ENCODE data around the gene KRTAP10-8.
"Not testable (repeated sequence)": the region's sequence is repeated elsewhere in the genome, so short reads cannot be mapped to it uniquely, and the experiment has no call there.

The KRTAP10-8 gene

GRCh38 chr21:44612029-44612486, at the start of gene KRTAP10-8:
KRTAP10-8 (plus strand) TSS chr21:44612079; CDS start chr21:44612101, 22 bp downstream.
- no peak for DNase-seq

- no peak for DNase-seq
These were observed 47.8 kb upstream of the KRTAP10-8 start for GRCh38 chr21:44564099-44564498.

GRCh38 chr21:44564886-44565598, 46.8 kb upstream of the KRTAP10-8 start:
- DNase-seq = no peak

GRCh38 chr21:44566403-44566802, 45.5 kb upstream of the KRTAP10-8 start:
- no peak for DNase-seq

GRCh38 chr21:44567481-44568171, 44.3 kb upstream of the KRTAP10-8 start:
- DNase-seq = no peak

- no peak for DNase-seq
These were observed 43.6 kb upstream of the KRTAP10-8 start for GRCh38 chr21:44568261-44568660.

- no peak for DNase-seq
These were observed 43.0 kb upstream of the KRTAP10-8 start for GRCh38 chr21:44568667-44569556.

GRCh38 chr21:44569861-44570517, 41.9 kb upstream of the KRTAP10-8 start:
- DNase-seq = no peak

GRCh38 chr21:44571296-44571695, 40.6 kb upstream of the KRTAP10-8 start:
- DNase-seq = no peak

GRCh38 chr21:44571844-44572782, 39.8 kb upstream of the KRTAP10-8 start:
- no peak for DNase-seq

GRCh38 chr21:44572959-44573583, 38.8 kb upstream of the KRTAP10-8 start:
- no peak for DNase-seq

- not testable (repeated sequence) for DNase-seq
These were observed 38.0 kb upstream of the KRTAP10-8 start, which contains the start of gene KRTAP10-4 for GRCh38 chr21:44573630-44574456. KRTAP10-4 (plus strand) TSS chr21:44573729; CDS start chr21:44573759, 30 bp downstream.

- no peak for DNase-seq
These were observed 37.2 kb upstream of the KRTAP10-8 start for GRCh38 chr21:44574457-44575306.

GRCh38 chr21:44575307-44576024, 36.4 kb upstream of the KRTAP10-8 start:
- DNase-seq = no peak

- DNase-seq = no peak
These were observed 35.9 kb upstream of the KRTAP10-8 start for GRCh38 chr21:44576025-44576420.

GRCh38 chr21:44578371-44579055, 33.4 kb upstream of the KRTAP10-8 start:
- DNase-seq = no peak

- DNase-seq = no peak
These were observed 32.6 kb upstream of the KRTAP10-8 start for GRCh38 chr21:44579056-44579832.

Data from cortex of kidney (tissue), 1 donor.